PC-3 (cell line): Measurements from ENCODE around the gene ZNF771. TPM values are rescaled to one million over a fixed set of nuclear protein-coding genes. Genes with fewer than 3 reads are reported as not detected.
A peak's percentile ranks its signal among the peaks of the same experiment; 100 is the strongest.

Experiments
- ATAC-seq: fragments of 200-7000 bp; cut with Tn5 transposase; 2 replicates; pipeline ENCODE4 v1.9.1; 2020; ENCODE audit warnings: mild to moderate bottlenecking, moderate library complexity
- BruUV-seq: library from RNA; stranded (reverse); fragments of 400-500 nt; replicated peaks from 2 replicates; lab custom pipeline; 2021; lab: Mats Ljungman, UMichigan
- CTCF ChIA-PET: fragments of 300-600 bp; sonication (Branson Sonifier 250); formaldehyde crosslinking; loops from one replicate; lab custom pipeline; 2022; ENCODE audit warnings: antibody characterized with exemption; lab: Charles Lee
- POLR2A ChIA-PET: fragments of 300-600 bp; sonication (Branson Sonifier 250); formaldehyde crosslinking; loops from one replicate; lab custom pipeline; 2022; ENCODE audit warnings: antibody characterized with exemption; ENCODE audit not compliant: unreplicated experiment; lab: Charles Lee
- DNase-seq: peaks from one replicate; pipeline ENCODE4 v3.0.0-alpha.2; 2015
- H2AFZ ChIP-seq: fragments of 300-600 bp; sonication (generic); 2 replicates; pipeline ENCODE4 v1.6.0; 2016; ENCODE audit warnings: antibody characterized with exemption, low read length
- H3F3A ChIP-seq: fragments of 300-600 bp; sonication (generic); one replicate; pipeline ENCODE4 v1.6.0; 2017; ENCODE audit warnings: antibody characterized with exemption, low read length, control low read depth, mild to moderate bottlenecking; ENCODE audit not compliant: unreplicated experiment
- H3K27ac ChIP-seq: fragments of 300-600 bp; sonication (generic); 2 replicates; pipeline ENCODE4 v1.5.1; 2016; ENCODE audit warnings: mild to moderate bottlenecking, low read length
- H3K27me3 ChIP-seq: fragments of 300-600 bp; sonication (generic); 2 replicates; pipeline ENCODE4 v1.6.1; 2016; ENCODE audit warnings: low read length, mixed read lengths
- H3K36me3 ChIP-seq: fragments of 300-600 bp; sonication (generic); 2 replicates; pipeline ENCODE4 v1.6.1; 2016; ENCODE audit warnings: low read depth, mixed run types, low read length, mixed read lengths
- H3K4me1 ChIP-seq: fragments of 300-600 bp; sonication (generic); 2 replicates; pipeline ENCODE4 v1.5.1; 2016; ENCODE audit warnings: low read length; ENCODE audit not compliant: insufficient read depth
- H3K4me2 ChIP-seq: fragments of 300-600 bp; sonication (generic); 2 replicates; pipeline ENCODE4 v1.6.0; 2016; ENCODE audit warnings: low read length
- H3K4me3 ChIP-seq: fragments of 300-600 bp; sonication (generic); 2 replicates; pipeline ENCODE4 v1.5.1; 2016; ENCODE audit warnings: mild to moderate bottlenecking, low read length, mixed read lengths
- H3K79me2 ChIP-seq: fragments of 300-600 bp; sonication (generic); 2 replicates; pipeline ENCODE4 v1.6.1; 2017; ENCODE audit warnings: low read length, mixed read lengths
- H3K9ac ChIP-seq: fragments of 300-600 bp; sonication (generic); 2 replicates; pipeline ENCODE4 v1.6.0; 2016; ENCODE audit warnings: mild to moderate bottlenecking, low read length
- H3K9me2 ChIP-seq: fragments of 300-600 bp; sonication (generic); replicated peaks from 2 replicates; pipeline ENCODE4 v1.6.1; 2016; ENCODE audit warnings: mixed run types, low read length, mixed read lengths
- H3K9me3 ChIP-seq: fragments of 300-600 bp; sonication (generic); 2 replicates; pipeline ENCODE4 v1.6.1; 2016; ENCODE audit warnings: low read length, mixed read lengths
- H4K20me1 ChIP-seq: fragments of 300-600 bp; sonication (generic); 2 replicates; pipeline ENCODE4 v1.6.1; 2016; ENCODE audit warnings: low read length, mixed read lengths
- CTCF ChIP-seq: fragments of 300-600 bp; sonication (generic); conservative IDR thresholded peaks from 2 replicates; pipeline ENCODE4 v1.5.1; 2017; ENCODE audit warnings: antibody characterized with exemption, low read depth, mild to moderate bottlenecking, low read length
- EZH2 ChIP-seq: fragments of 300-600 bp; sonication (generic); IDR thresholded peaks from one replicate; pipeline ENCODE4 v1.6.1; 2017; ENCODE audit warnings: antibody characterized with exemption, mild to moderate bottlenecking, low read length; ENCODE audit not compliant: unreplicated experiment
- EZH2phosphoT487 ChIP-seq: fragments of 300-600 bp; sonication (generic); IDR thresholded peaks from 2 replicates; pipeline ENCODE4 v1.6.1; 2018; ENCODE audit warnings: mild to moderate bottlenecking, antibody characterized with exemption, low read length, borderline replicate concordance
- intact Hi-C: fragments of 100-400 bp; cut with micrococcal nuclease; formaldehyde crosslinking; loops from 2 replicates; pipeline ENCODE4 v1.9.0; 2023
- total RNA-seq: library from RNA; depleted of rRNA; stranded (reverse); fragments of >200 nt; gene quantifications from 2 replicates; pipeline ENCODE4 v1.2.3, GENCODE V29; 2014

Gene ZNF771
- total RNA-seq, 1 experiment from 2014 or later, result 3.6 TPM

- no peaks in the 10 kb centered on the region for H3F3A ChIP-seq
- no peaks in the 10 kb centered on the region for H3K9me2 ChIP-seq
- peak within 1 kb of the TSS; percentile 98 for H3K4me2 ChIP-seq
- BruUV-seq, result no TSS peak
- peak within 1 kb of the TSS; percentile 96 for H2AFZ ChIP-seq
- ChIA-PET POLR2A (interaction anchor here (0.5 kb wide), 1 partner anchor 70 kb away, joined by 8 read pairs; no protein-coding TSS in a partner anchor), CTCF (interaction anchor here (0.6 kb wide), 1 partner anchor 405 kb away, joined by 6 read pairs; no protein-coding TSS in a partner anchor)
- no peaks in the 10 kb centered on the region for H3K27me3 ChIP-seq
- ATAC-seq (peak; percentile 92), DNase-seq (peak; percentile 95)
- peaks cover 19% of the 10 kb centered on the region for H3K4me1 ChIP-seq
- no peaks in the 10 kb centered on the region for H4K20me1 ChIP-seq
- intact Hi-C loops, result loop anchor here (10.0 kb wide), 1 partner anchor 79 kb away; the partner anchor contains the start of gene ZNF768
- H3K79me2 ChIP-seq, result peaks cover 24% of the 10 kb centered on the region
- H3K9me3 ChIP-seq, result no peaks in the 10 kb centered on the region
- H3K9ac ChIP-seq, result peak within 1 kb of the TSS; percentile 94
- peak within 1 kb of the TSS; percentile 50 for H3K27ac ChIP-seq
- no peaks in the 10 kb centered on the region for H3K36me3 ChIP-seq
- H3K4me3 ChIP-seq, result peak within 1 kb of the TSS; percentile 96
- TF ChIP-seq EZH2phosphoT487 (no peak), CTCF (peak; percentile 52)
These were observed 38.2 kb downstream of the ZNF771 start, which contains the start of gene SEPHS2 for GRCh38 chr16:30445408-30446202. SEPHS2 (minus strand) TSS chr16:30445874; CDS start chr16:30445727, 147 bp downstream.

GRCh38 chr16:30446203-30446595, 38.8 kb downstream of the ZNF771 start:
- no peak for DNase-seq
- Histone ChIP-seq H3K4me2 (peak overlapping the region; percentile 98), H3K9me3 (no peaks in the 10 kb centered on the region), H3K27me3 (no peaks in the 10 kb centered on the region), H3F3A (no peaks in the 10 kb centered on the region), H3K27ac (no peak overlapping the region), H3K79me2 (peaks cover 24% of the 10 kb centered on the region), H3K36me3 (no peaks in the 10 kb centered on the region), H3K4me3 (peak overlapping the region; percentile 96), H4K20me1 (no peaks in the 10 kb centered on the region), H3K9ac (peak overlapping the region; percentile 94; the same call in 1 of the 2 replicates), H3K9me2 (no peaks in the 10 kb centered on the region), H3K4me1 (peaks cover 19% of the 10 kb centered on the region), H2AFZ (peak overlapping the region; percentile 96)
- ChIA-PET CTCF (no interaction called here), POLR2A (no interaction called here)
- TSS peak; percentile 89 for BruUV-seq
- intact Hi-C loops, result loop anchor here (10.0 kb wide), 1 partner anchor 79 kb away; the partner anchor contains the start of gene ZNF768
- TF ChIP-seq EZH2 (no peak), CTCF (no peak), EZH2phosphoT487 (no peak)
- no peak for ATAC-seq
